HG02588 (cell line): ENCODE measurements around the gene CD180.

Experiments used
- ATAC-seq: cut with Tn5 transposase; IDR thresholded peaks from one replicate; pipeline ENCODE4 v1.9.1; 2021; ENCODE audit warnings: mild to moderate bottlenecking, moderate library complexity; ENCODE audit not compliant: unreplicated experiment

The CD180 gene

GRCh38 chr5:67214036-67214435 is 17.4 kb upstream of the CD180 start:
- no peak for ATAC-seq

- ATAC-seq = no peak
Measured at GRCh38 chr5:67211926-67212325, 15.3 kb upstream of the CD180 start.

- no peak for ATAC-seq
Measured at GRCh38 chr5:67209141-67209771, 12.7 kb upstream of the CD180 start.

GRCh38 chr5:67208403-67208802 is 11.8 kb upstream of the CD180 start:
- no peak for ATAC-seq

- peak; percentile 82 for ATAC-seq
Measured at GRCh38 chr5:67206929-67207328, 10.3 kb upstream of the CD180 start.

- ATAC-seq = peak; percentile 31
Measured at GRCh38 chr5:67206461-67206860, 9.9 kb upstream of the CD180 start.

GRCh38 chr5:67205981-67206380 is 9.4 kb upstream of the CD180 start:
- no peak for ATAC-seq

GRCh38 chr5:67204821-67205220 is 8.2 kb upstream of the CD180 start:
- no peak for ATAC-seq

GRCh38 chr5:67203701-67204074 is 7.1 kb upstream of the CD180 start:
- no peak for ATAC-seq

GRCh38 chr5:67202828-67203227 is 6.2 kb upstream of the CD180 start:
- ATAC-seq = no peak

- no peak for ATAC-seq
Measured at GRCh38 chr5:67201897-67202549, 5.4 kb upstream of the CD180 start.

- no peak for ATAC-seq
Measured at GRCh38 chr5:67200809-67201562, 4.4 kb upstream of the CD180 start.

GRCh38 chr5:67199859-67200258 is 3.3 kb upstream of the CD180 start:
- no peak for ATAC-seq

GRCh38 chr5:67198917-67199316 is 2.3 kb upstream of the CD180 start:
- no peak for ATAC-seq

- ATAC-seq = no peak
Measured at GRCh38 chr5:67197536-67197935, 937 bp upstream of the CD180 start.

GRCh38 chr5:67195406-67196275 is 958 bp downstream of the CD180 start:
- ATAC-seq = peak; percentile 36

GRCh38 chr5:67194166-67194565 is 2.4 kb downstream of the CD180 start:
- ATAC-seq = no peak

GRCh38 chr5:67193439-67193807 is 3.2 kb downstream of the CD180 start:
- no peak for ATAC-seq

GRCh38 chr5:67192719-67193438 is 3.7 kb downstream of the CD180 start:
- peak; percentile 40 for ATAC-seq

- ATAC-seq = no peak
Measured at GRCh38 chr5:67190861-67191260, 5.7 kb downstream of the CD180 start.

GRCh38 chr5:67190410-67190809 is 6.2 kb downstream of the CD180 start:
- ATAC-seq = no peak
